Keratinocyte (primary cell): ENCODE measurements around the gene ACAD9. TPM values are rescaled to one million over a fixed set of nuclear protein-coding genes. Genes with fewer than 3 reads are reported as not detected.

Experiments used
- DNase-seq: peaks from one replicate; pipeline ENCODE4 v3.0.0-alpha.2; 2011; ENCODE audit warnings: low read depth, missing footprints, low spot score
- FAIRE-seq: peaks from 2 replicates; lab custom pipeline; 2011; peaks lifted over from hg19 to GRCh38; lab: Jason Lieb, UNC
- H2AFZ ChIP-seq: 2 replicates; pipeline ENCODE4 v1.6.0; 2012; ENCODE audit warnings: low read length, control low read depth, inconsistent platforms; ENCODE audit not compliant: control insufficient read depth
- H3K27ac ChIP-seq: 2 replicates; pipeline ENCODE4 v1.5.1; 2011; ENCODE audit warnings: low read length; ENCODE audit not compliant: control insufficient read depth, insufficient read depth
- H3K27me3 ChIP-seq: 3 replicates; pipeline ENCODE4 v1.6.0; 2011; ENCODE audit warnings: low read length; ENCODE audit not compliant: control insufficient read depth, insufficient read depth; ENCODE audit errors: extremely low read depth
- H3K36me3 ChIP-seq, 2 experiments: 2 replicates in 1 of 2; 3 replicates in 1 of 2; pipeline ENCODE4 v1.5.1; 2011; ENCODE audit warnings: low read length in 2 of 2, mild to moderate bottlenecking in 1 of 2; ENCODE audit not compliant: control insufficient read depth in 2 of 2, insufficient read depth in 2 of 2; ENCODE audit errors: extremely low read depth in 1 of 2
- H3K4me1 ChIP-seq: 3 replicates; pipeline ENCODE4 v1.5.1; 2011; ENCODE audit warnings: low read length; ENCODE audit not compliant: control insufficient read depth, insufficient read depth; ENCODE audit errors: extremely low read depth
- H3K4me2 ChIP-seq: 3 replicates; pipeline ENCODE4 v1.6.0; 2011; ENCODE audit warnings: low read depth, low read length; ENCODE audit not compliant: control insufficient read depth, insufficient read depth; ENCODE audit errors: extremely low read depth
- H3K4me3 ChIP-seq, 3 experiments: fragments of 200-600 bp in 1 of 3; sonication (generic) in 1 of 3; 2 replicates in 2 of 3; 3 replicates in 1 of 3; pipeline ENCODE4 v1.5.1; 2011 to 2016; ENCODE audit warnings: low read length in 3 of 3, mild to moderate bottlenecking in 3 of 3, control low read depth in 2 of 3, inconsistent platforms in 1 of 3, low read depth in 1 of 3, mixed read lengths in 1 of 3, mixed run types in 1 of 3, moderate library complexity in 1 of 3; ENCODE audit not compliant: control insufficient read depth in 2 of 3, insufficient read depth in 2 of 3; ENCODE audit errors: extremely low read depth in 1 of 3
- H3K79me2 ChIP-seq: 2 replicates; pipeline ENCODE4 v1.6.0; 2012; ENCODE audit warnings: low read length; ENCODE audit not compliant: control insufficient read depth, insufficient read depth
- H3K9ac ChIP-seq: 3 replicates; pipeline ENCODE4 v1.6.0; 2011; ENCODE audit warnings: low read length; ENCODE audit not compliant: control insufficient read depth, insufficient read depth; ENCODE audit errors: extremely low read depth
- H3K9me1 ChIP-seq: 3 replicates; pipeline ENCODE4 v1.6.0; 2011; ENCODE audit warnings: low read length; ENCODE audit not compliant: control insufficient read depth, insufficient read depth; ENCODE audit errors: extremely low read depth
- H3K9me3 ChIP-seq: 2 replicates; pipeline ENCODE4 v1.5.1; 2012; ENCODE audit warnings: low read depth, low read length; ENCODE audit not compliant: control insufficient read depth
- H4K20me1 ChIP-seq: 3 replicates; pipeline ENCODE4 v1.6.0; 2011; ENCODE audit warnings: low read length; ENCODE audit not compliant: control insufficient read depth, insufficient read depth; ENCODE audit errors: extremely low read depth
- EZH2 ChIP-seq: IDR thresholded peaks from one replicate; pipeline ENCODE4 v1.6.1; 2012; ENCODE audit warnings: inconsistent platforms, mild to moderate bottlenecking, low read length, moderate library complexity
- dilution Hi-C: fragments of 300-500 bp; cut with MboI; formaldehyde crosslinking; loops from one replicate; pipeline ENCODE4 v1.7.0; 2020; ENCODE audit warnings: low sequenced_read_pairs; ENCODE audit not compliant: extremely low pct_ligation_motif_present
- polyA plus RNA-seq, 5 experiments: library from polyadenylated mRNA; depleted of rRNA in 3 of 5; stranded (reverse) in 3 of 5; stranded (forward) in 1 of 5; unstranded in 1 of 5; fragments of >200 nt; gene quantifications; 1 replicate in 1 of 5; 2 replicates in 3 of 5; 3 replicates in 1 of 5; pipeline versions ENCODE4 v1.2.1 to v1.2.3, GENCODE V29; 2011 to 2012; ENCODE audit warnings: missing spikeins in 2 of 5, low read depth in 1 of 5, low replicate concordance in 1 of 5
- TF ChIP-seq, protein P1 (sequence below), 3 experiments: IDR thresholded peaks in 1 of 3; conservative IDR thresholded peaks in 1 of 3; optimal IDR thresholded peaks in 1 of 3; 2 replicates in 2 of 3; 3 replicates in 1 of 3; pipeline versions ENCODE3 to v1.5.1; 2011; ENCODE audit warnings: low read length in 3 of 3, mild to moderate bottlenecking in 3 of 3, moderate library complexity in 2 of 3, control low read depth in 1 of 3, inconsistent platforms in 1 of 3; ENCODE audit not compliant: insufficient read depth in 2 of 3; ENCODE audit errors: extremely low read depth in 1 of 3

ACAD9 gene
- polyA plus RNA-seq, 1 donor (not counting 4 experiments of a cell fraction or from before 2014, with no cell fraction given), result 36.6 TPM

DNA sequence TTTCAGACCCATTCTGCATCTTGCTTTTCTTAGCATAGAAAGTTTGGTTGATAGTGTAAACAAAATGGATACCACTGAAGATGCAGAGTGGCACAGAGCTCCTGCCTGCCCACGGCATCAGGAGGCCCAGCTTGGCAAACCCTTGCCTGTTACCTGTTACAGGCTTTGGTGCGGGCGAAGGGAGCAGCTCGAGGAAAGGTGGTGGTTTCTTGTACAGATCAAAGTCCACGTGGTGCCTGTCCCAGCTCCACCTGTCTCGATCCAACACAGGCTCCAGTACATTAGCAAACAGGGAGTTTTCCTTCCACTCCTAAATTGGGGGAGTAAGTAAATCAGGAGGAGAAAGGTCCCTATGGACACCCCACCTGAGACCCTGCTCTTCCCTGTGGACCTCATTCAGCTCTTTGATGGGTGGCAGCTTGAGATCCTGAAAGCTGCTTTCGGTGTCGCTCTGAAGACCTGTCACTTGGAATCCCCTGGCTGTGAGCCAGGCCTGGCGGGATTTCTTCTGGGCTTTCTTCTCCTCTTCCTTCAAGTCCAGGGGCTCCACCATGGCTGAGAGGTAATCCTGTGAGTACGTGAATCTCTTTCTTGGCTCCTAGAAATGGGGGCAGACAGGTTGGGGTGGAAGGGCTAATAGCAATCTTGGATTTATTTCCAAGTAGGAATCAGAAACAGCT is 35.7 kb downstream of the ACAD9 start:
- no peak for TF ChIP-seq EZH2
- TF ChIP-seq, protein P1, sequence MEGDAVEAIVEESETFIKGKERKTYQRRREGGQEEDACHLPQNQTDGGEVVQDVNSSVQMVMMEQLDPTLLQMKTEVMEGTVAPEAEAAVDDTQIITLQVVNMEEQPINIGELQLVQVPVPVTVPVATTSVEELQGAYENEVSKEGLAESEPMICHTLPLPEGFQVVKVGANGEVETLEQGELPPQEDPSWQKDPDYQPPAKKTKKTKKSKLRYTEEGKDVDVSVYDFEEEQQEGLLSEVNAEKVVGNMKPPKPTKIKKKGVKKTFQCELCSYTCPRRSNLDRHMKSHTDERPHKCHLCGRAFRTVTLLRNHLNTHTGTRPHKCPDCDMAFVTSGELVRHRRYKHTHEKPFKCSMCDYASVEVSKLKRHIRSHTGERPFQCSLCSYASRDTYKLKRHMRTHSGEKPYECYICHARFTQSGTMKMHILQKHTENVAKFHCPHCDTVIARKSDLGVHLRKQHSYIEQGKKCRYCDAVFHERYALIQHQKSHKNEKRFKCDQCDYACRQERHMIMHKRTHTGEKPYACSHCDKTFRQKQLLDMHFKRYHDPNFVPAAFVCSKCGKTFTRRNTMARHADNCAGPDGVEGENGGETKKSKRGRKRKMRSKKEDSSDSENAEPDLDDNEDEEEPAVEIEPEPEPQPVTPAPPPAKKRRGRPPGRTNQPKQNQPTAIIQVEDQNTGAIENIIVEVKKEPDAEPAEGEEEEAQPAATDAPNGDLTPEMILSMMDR (optimal IDR thresholded peaks at IDR 0.05 in 1 of 3, IDR thresholded peaks at IDR 0.05 in 1 of 3, conservative IDR thresholded peaks at IDR 0.05 in 1 of 3; ENCODE audit: extremely low read depth in 1 of 3, insufficient read depth in 2 of 3, low read length in 3 of 3), result no peak
- H4K20me1 ChIP-seq, result no peaks in the 10 kb centered on the region
- DNase-seq, result no peak
- H3K9ac ChIP-seq, result no peak overlapping the region
- no peak overlapping the region for H2AFZ ChIP-seq
- peaks cover 4% of the 10 kb centered on the region for H3K4me1 ChIP-seq
- H3K27ac ChIP-seq, result no peak overlapping the region
- H3K27me3 ChIP-seq, result no peaks in the 10 kb centered on the region
- dilution Hi-C loops, result no loop called here
- no peak for FAIRE-seq
- H3K4me2 ChIP-seq, result no peak overlapping the region
- H3K9me1 ChIP-seq, result no peaks in the 10 kb centered on the region
- peaks cover 36 to 37% of the 10 kb centered on the region in 2 experiments for H3K36me3 ChIP-seq
- H3K9me3 ChIP-seq, result no peaks in the 10 kb centered on the region
- no peaks in the 10 kb centered on the region for H3K79me2 ChIP-seq
- H3K4me3 ChIP-seq, result no peak overlapping the region

DNA sequence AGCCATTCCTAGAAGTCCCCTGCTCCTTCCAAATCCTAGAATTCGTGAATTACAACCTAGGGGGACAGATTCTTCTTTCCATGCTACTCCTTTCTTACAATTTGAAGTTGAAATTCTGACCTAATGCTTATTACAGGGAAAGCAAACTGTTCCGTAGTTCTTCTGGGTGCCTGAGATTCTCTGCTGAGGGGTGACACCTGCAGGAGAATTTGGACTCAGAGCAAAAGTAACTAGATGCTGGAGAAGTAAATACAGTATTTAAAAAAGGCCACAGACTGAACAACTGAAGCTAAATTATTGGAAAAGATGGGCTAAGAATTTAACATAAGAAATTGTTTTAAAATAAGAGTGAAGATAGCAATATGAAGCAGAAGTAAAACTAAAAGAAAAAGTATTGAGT is 37.9 kb downstream of the ACAD9 start:
- no peak for FAIRE-seq

More for the DNA sequence above, 37.9 kb downstream of the ACAD9 start:
- Histone ChIP-seq H3K9me3 (peaks cover 7% of the 10 kb centered on the region), H2AFZ (no peak overlapping the region), H3K27ac (no peak overlapping the region), H3K9ac (no peak overlapping the region), H3K36me3 (peaks cover 24 to 27% of the 10 kb centered on the region in 2 experiments), H3K4me3 (no peak overlapping the region), H4K20me1 (no peaks in the 10 kb centered on the region), H3K79me2 (no peaks in the 10 kb centered on the region), H3K27me3 (no peaks in the 10 kb centered on the region), H3K9me1 (no peaks in the 10 kb centered on the region), H3K4me2 (no peak overlapping the region), H3K4me1 (peaks cover 4% of the 10 kb centered on the region)
- dilution Hi-C loops, result no loop called here
- DNase-seq, result no peak
- TF ChIP-seq EZH2, result no peak
